ENCODE results near the gene AP5B1.

AP5B1 gene

DNA sequence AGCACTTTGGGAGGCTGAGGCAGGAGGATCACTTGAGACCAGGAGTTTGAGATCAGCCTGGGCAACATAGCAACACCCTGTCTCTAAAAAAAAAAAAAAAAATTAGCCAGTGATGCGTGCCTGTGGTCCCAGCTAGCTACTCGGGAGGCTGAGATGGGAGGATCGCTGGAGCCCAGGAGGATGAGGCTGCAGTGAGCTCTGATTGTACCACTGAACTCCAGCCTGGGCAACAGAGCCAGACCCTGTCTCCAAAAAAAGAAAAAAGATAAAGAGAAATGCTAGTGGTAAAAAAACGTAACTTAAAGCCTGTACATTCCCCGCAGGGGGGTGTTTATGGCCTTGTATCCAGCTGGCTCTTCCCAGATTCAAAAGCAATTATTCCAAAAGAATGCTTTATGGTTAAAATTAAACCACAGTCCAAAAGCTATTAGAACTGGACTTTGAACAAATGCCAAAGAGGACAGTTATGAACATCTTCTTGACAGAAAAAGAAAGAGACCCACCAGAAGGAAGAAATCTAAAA is 36.6 kb upstream of the AP5B1 start:
- DNase-seq (ENCODE audit: low read depth) = peak; percentile 16
- peak overlapping the region; percentile 49 for H3K4me3 ChIP-seq (ENCODE audit: low read depth, low read length)
- TF ChIP-seq, protein P1, sequence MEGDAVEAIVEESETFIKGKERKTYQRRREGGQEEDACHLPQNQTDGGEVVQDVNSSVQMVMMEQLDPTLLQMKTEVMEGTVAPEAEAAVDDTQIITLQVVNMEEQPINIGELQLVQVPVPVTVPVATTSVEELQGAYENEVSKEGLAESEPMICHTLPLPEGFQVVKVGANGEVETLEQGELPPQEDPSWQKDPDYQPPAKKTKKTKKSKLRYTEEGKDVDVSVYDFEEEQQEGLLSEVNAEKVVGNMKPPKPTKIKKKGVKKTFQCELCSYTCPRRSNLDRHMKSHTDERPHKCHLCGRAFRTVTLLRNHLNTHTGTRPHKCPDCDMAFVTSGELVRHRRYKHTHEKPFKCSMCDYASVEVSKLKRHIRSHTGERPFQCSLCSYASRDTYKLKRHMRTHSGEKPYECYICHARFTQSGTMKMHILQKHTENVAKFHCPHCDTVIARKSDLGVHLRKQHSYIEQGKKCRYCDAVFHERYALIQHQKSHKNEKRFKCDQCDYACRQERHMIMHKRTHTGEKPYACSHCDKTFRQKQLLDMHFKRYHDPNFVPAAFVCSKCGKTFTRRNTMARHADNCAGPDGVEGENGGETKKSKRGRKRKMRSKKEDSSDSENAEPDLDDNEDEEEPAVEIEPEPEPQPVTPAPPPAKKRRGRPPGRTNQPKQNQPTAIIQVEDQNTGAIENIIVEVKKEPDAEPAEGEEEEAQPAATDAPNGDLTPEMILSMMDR (IDR thresholded peaks at IDR 0.05; ENCODE audit: low read depth, low read length, missing control alignments) = no peak
- in situ Hi-C loops (cut with HindIII; ENCODE audit: low sequenced_read_pairs) = no loop called here

- no peak overlapping the region for H3K4me3 ChIP-seq (ENCODE audit: low read depth, low read length)
- no peak for DNase-seq (ENCODE audit: low read depth)
- in situ Hi-C loops (cut with HindIII; ENCODE audit: low sequenced_read_pairs) = no loop called here
- TF ChIP-seq, protein P1 (IDR thresholded peaks at IDR 0.05; ENCODE audit: low read depth, low read length, missing control alignments) = no peak
Measured at GRCh38 chr11:65816696-65817095, 35.9 kb upstream of the AP5B1 start.

- TF ChIP-seq, protein P1 (IDR thresholded peaks at IDR 0.05; ENCODE audit: low read depth, low read length, missing control alignments) = no peak
- in situ Hi-C loops (cut with HindIII; ENCODE audit: low sequenced_read_pairs) = no loop called here
- DNase-seq (ENCODE audit: low read depth) = no peak
- H3K4me3 ChIP-seq (ENCODE audit: low read depth, low read length) = no peak overlapping the region
Measured at GRCh38 chr11:65814986-65815565, 34.3 kb upstream of the AP5B1 start.

- TF ChIP-seq, protein P1 (IDR thresholded peaks at IDR 0.05; ENCODE audit: low read depth, low read length, missing control alignments) = no peak
- DNase-seq (ENCODE audit: low read depth) = no peak
- no peak overlapping the region for H3K4me3 ChIP-seq (ENCODE audit: low read depth, low read length)
- in situ Hi-C loops (cut with HindIII; ENCODE audit: low sequenced_read_pairs) = no loop called here
Measured at GRCh38 chr11:65814131-65814985, 33.6 kb upstream of the AP5B1 start.

DNA sequence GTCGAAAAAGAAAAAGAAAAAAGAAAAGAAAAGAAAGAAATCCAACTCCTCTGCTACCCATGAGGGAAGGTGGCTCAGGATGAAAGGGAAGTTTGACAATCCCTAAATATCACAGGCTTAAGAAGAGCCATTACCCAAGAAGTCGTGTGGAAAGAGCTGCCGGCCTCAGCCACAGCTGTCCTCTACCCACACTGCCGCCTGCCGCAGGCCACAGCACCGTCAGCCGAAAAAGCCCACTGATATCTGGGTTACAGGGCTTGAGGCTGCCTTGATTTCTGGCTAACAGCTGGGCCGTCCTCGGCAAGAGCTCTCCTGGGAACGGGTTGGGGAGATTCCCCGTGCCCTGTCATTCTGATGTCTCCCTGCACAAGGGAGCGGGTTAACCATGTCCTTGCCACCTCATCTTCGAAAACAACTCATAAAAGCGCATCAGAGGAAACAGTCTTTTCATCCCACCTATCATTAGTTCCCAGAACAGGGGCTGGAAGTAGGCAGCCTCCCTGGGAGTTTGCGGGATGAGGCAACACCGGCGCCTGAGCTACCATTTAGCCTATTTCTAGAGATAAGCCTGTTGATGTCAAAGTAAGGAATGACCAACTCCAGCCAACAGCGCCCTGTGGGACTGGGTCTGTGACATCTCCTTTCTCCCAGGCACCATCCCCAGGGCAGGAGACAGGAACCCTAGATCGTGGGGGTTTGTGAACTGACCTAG is 31.1 kb upstream of the AP5B1 start:
- no peak for DNase-seq (ENCODE audit: low read depth)
- TF ChIP-seq, protein P1 (IDR thresholded peaks at IDR 0.05; ENCODE audit: low read depth, low read length, missing control alignments) = no peak
- in situ Hi-C loops (cut with HindIII; ENCODE audit: low sequenced_read_pairs) = no loop called here
- no peak overlapping the region for H3K4me3 ChIP-seq (ENCODE audit: low read depth, low read length)

All from astrocyte of the cerebellum (primary cell).